OCI-LY3 (cell line): ENCODE data around the gene UBE2L3.

Experiments used
- H2AFZ ChIP-seq: fragments of 200-600, 300-600 bp; shearing (Covaris generic); 2 replicates; pipeline ENCODE4 v1.6.0; 2014; ENCODE audit warnings: antibody characterized with exemption, low read depth, low read length
- H3K27ac ChIP-seq: fragments of 200-600, 300-600 bp; sonication (generic); 2 replicates; pipeline ENCODE4 v1.5.1; 2014; ENCODE audit warnings: mild to moderate bottlenecking, low read length, moderate library complexity, mixed read lengths
- H3K27me3 ChIP-seq: fragments of 200-600, 300-600 bp; sonication (generic); 2 replicates; pipeline ENCODE4 v1.6.1; 2014; ENCODE audit warnings: low read depth, low read length, mixed read lengths
- H3K36me3 ChIP-seq: fragments of 200-600, 300-600 bp; sonication (generic); replicated peaks from 2 replicates; pipeline ENCODE3; 2014; ENCODE audit warnings: low read depth, low read length, mixed read lengths
- H3K4me1 ChIP-seq: fragments of 300-600, 200-600 bp; sonication (generic); 2 replicates; pipeline ENCODE4 v1.6.1; 2014; ENCODE audit warnings: low read length, mixed read lengths
- H3K4me2 ChIP-seq: fragments of 200-600, 300-600 bp; sonication (generic); 2 replicates; pipeline ENCODE4 v1.6.1; 2014; ENCODE audit warnings: low read length, mixed read lengths
- H3K4me3 ChIP-seq: fragments of 300-600, 200-600 bp; sonication (generic); 2 replicates; pipeline ENCODE4 v1.5.1; 2014; ENCODE audit warnings: antibody characterized with exemption, mild to moderate bottlenecking, low read length, moderate library complexity
- H3K79me2 ChIP-seq: fragments of 300-600, 200-600 bp; shearing (Covaris generic); 2 replicates; pipeline ENCODE4 v1.6.1; 2014; ENCODE audit warnings: mild to moderate bottlenecking, low read length, mixed read lengths
- H3K9ac ChIP-seq: fragments of 300-600, 200-600 bp; shearing (Covaris generic); 2 replicates; pipeline ENCODE4 v1.6.0; 2014; ENCODE audit warnings: mild to moderate bottlenecking, low read length, moderate library complexity
- H3K9me3 ChIP-seq: fragments of 200-600, 300-600 bp; shearing (Covaris generic); 2 replicates; pipeline ENCODE4 v1.6.1; 2014; ENCODE audit warnings: low read length, mixed read lengths; ENCODE audit not compliant: insufficient read depth
- H4K20me1 ChIP-seq: fragments of 200-600, 300-600 bp; sonication (generic); 2 replicates; pipeline ENCODE4 v1.6.1; 2016; ENCODE audit warnings: low read length, mixed read lengths; ENCODE audit not compliant: insufficient read depth
- CTCF ChIP-seq: fragments of 200-600, 300-600 bp; sonication (generic); IDR thresholded peaks from 2 replicates; pipeline ENCODE4 v1.5.1; 2014; ENCODE audit warnings: antibody characterized with exemption, low read length, low read depth
- EZH2phosphoT487 ChIP-seq: fragments of 200-600 bp; shearing (Covaris generic); IDR thresholded peaks from 2 replicates; pipeline ENCODE4 v1.6.1; 2018; ENCODE audit warnings: antibody characterized with exemption, mixed run types, low read depth

The UBE2L3 gene

DNA sequence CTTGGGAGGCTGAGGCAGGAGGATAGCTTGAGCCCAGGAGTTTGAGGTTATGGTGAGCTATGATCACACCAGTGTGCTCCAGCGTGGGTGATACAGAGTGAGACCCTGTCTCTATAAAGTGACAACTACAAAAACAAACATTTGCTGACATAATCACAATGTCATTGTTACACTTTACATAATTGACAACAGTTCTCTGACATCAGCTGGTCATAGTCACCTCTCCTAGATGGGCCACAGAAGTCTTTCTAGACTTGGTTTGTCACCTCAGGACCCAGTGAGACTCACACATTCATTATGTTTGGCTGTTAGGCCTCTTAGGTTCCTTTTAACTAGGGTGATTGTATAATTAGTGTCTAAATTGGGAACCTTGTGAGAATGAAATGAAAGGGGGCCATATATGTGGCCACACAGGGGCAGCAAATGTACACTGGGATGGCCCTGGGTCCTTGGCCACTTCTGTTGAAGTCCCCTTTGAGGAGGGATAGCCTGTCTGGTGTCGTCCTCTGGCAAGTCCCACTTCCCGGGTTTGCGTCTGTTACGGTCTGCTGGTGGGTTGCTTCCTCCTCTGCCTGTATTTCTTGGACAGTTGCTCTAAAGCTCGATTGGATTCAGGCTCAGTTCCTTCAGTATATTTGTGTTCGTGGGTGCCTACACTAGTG, 92.5 kb downstream of the UBE2L3 start:
- Histone ChIP-seq H3K79me2 (no peaks in the 10 kb centered on the region), H3K27me3 (no peaks in the 10 kb centered on the region), H3K36me3 (no peaks in the 10 kb centered on the region), H4K20me1 (no peaks in the 10 kb centered on the region), H3K9me3 (no peaks in the 10 kb centered on the region), H3K9ac (no peak overlapping the region), H3K4me3 (no peak overlapping the region), H3K27ac (no peak overlapping the region), H3K4me2 (no peak overlapping the region), H3K4me1 (peaks cover 10% of the 10 kb centered on the region), H2AFZ (no peak overlapping the region)
- TF ChIP-seq EZH2phosphoT487 (no peak), CTCF (0 out of 2 replicates have a peak, but pooled peaks have one; percentile 8)

DNA sequence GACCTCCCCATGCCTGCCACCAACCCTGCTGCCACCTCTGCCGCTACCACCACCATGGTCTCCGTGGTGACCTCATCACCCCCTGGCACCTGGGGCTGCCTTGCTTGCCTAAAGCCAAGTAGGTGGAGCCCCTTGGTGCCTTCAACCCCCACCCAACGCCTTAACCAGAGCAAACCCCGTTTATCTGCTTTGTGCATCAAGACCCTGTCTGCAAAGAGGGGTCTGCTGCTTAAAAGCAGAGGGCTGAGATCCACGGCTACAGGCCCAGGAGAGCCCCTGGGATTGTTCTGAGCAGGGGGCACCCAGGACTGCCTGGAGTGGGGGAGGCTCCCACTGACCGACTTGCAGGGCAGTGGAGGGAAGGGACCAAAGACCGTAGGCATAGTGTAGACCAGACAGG, 93.4 kb downstream of the UBE2L3 start:
- H3K4me2 ChIP-seq, result no peak overlapping the region
- H3K79me2 ChIP-seq, result no peaks in the 10 kb centered on the region
- peaks cover 14% of the 10 kb centered on the region for H3K4me1 ChIP-seq
- no peak overlapping the region for H3K9ac ChIP-seq
- H3K27me3 ChIP-seq, result no peaks in the 10 kb centered on the region
- H2AFZ ChIP-seq, result no peak overlapping the region
- H3K4me3 ChIP-seq, result no peak overlapping the region
- no peaks in the 10 kb centered on the region for H4K20me1 ChIP-seq
- TF ChIP-seq EZH2phosphoT487, result no peak
- TF ChIP-seq CTCF, result no peak
- no peak overlapping the region for H3K27ac ChIP-seq
- no peaks in the 10 kb centered on the region for H3K36me3 ChIP-seq
- H3K9me3 ChIP-seq, result no peaks in the 10 kb centered on the region

- H3K4me1 ChIP-seq, result peaks cover 15% of the 10 kb centered on the region
- no peak overlapping the region for H3K4me2 ChIP-seq
- H4K20me1 ChIP-seq, result no peaks in the 10 kb centered on the region
- H3K27me3 ChIP-seq, result no peaks in the 10 kb centered on the region
- H3K27ac ChIP-seq, result no peak overlapping the region
- TF ChIP-seq CTCF (no peak), EZH2phosphoT487 (no peak)
- H3K4me3 ChIP-seq, result no peak overlapping the region
- H2AFZ ChIP-seq, result no peak overlapping the region
- no peaks in the 10 kb centered on the region for H3K9me3 ChIP-seq
- H3K36me3 ChIP-seq, result no peaks in the 10 kb centered on the region
- H3K9ac ChIP-seq, result no peak overlapping the region
- peaks cover 4% of the 10 kb centered on the region for H3K79me2 ChIP-seq
Measured at GRCh38 chr22:21661991-21662390, 94.5 kb downstream of the UBE2L3 start.

DNA sequence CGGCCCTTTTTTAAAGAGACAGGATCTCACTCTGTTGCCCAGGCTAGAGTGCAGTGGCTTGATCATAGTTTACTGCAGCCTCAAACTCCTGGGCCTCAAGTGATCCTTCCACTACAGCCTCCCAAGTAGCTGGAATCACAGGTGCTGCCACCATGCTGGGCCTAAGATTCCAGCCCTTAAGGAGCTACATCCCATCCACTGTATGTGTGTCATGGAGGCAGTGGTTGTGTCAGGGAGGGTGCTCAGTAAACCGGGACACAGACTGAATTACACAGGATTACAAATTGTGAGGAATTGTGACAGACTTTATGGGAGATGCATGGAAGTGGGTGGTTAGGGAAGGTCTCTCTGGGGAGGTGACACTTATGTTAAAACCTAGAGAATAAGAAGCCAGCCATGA, 96.2 kb downstream of the UBE2L3 start:
- no peak overlapping the region for H3K9ac ChIP-seq
- peaks cover 9% of the 10 kb centered on the region for H3K79me2 ChIP-seq
- H3K27me3 ChIP-seq, result no peaks in the 10 kb centered on the region
- no peaks in the 10 kb centered on the region for H3K9me3 ChIP-seq
- H3K27ac ChIP-seq, result no peak overlapping the region
- peaks cover 9% of the 10 kb centered on the region; the same call in 1 of the 2 replicates for H3K4me1 ChIP-seq
- no peaks in the 10 kb centered on the region for H3K36me3 ChIP-seq
- H4K20me1 ChIP-seq, result no peaks in the 10 kb centered on the region
- TF ChIP-seq EZH2phosphoT487 (no peak), CTCF (no peak)
- H2AFZ ChIP-seq, result no peak overlapping the region
- H3K4me3 ChIP-seq, result no peak overlapping the region
- H3K4me2 ChIP-seq, result no peak overlapping the region
